ENCODE measurements around the gene PDHA2.

Gene PDHA2

DNA sequence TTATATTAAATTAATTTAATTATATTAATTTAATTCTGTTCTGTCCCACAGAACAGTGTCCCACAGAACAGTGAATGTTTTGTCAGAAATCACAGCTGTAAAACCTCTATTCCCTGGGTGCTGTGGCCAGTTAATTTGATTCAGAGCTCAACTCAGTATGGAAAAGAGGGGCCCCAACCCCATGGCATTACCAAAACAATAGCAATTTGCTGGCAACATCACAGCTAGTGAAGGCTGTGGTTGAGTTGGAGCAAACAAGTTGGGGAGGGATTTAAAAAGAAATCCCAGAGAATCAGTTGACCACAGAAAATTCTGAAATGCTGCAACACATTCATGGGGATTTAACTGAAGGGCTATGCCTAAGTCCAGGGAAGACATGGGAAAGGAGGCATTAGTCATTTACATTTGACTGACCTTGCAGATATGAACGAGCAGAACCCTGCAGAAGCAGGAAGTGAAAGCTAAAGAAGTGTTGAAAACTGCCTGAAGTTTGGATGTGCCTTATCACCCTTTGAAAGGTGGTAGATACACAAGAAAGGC lies 30.1 kb downstream of the PDHA2 start:
- DNase-seq = no peak
- TF ChIP-seq POLR2A (IDR thresholded peaks at IDR 0.05; ENCODE audit: low read length) (no peak), GATA1 (IDR thresholded peaks at IDR 0.05; ENCODE audit: low read depth, low read length) (no peak)

GRCh38 chr4:95877636-95878035 lies 37.7 kb downstream of the PDHA2 start:
- DNase-seq = no peak
- TF ChIP-seq GATA1 (IDR thresholded peaks at IDR 0.05; ENCODE audit: low read depth, low read length) (no peak), POLR2A (IDR thresholded peaks at IDR 0.05; ENCODE audit: low read length) (no peak)

DNA sequence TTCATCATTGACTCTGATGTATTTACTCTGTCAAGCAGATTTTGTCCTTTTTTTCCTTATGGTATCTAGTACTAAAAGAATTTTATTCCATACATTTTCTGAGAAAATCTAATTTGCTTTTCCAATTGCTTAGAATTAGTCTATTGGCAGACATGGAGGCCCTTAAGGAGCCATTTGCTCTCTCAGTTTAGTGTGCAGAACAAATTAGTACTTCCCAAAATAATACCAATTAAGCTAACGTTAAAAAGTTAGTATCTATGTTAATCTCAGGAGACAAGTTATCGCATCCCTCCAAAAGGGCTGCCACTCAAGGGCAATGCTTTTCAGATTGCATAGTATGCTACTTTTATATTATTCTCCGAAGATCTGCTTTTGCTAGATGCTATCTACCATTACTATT lies 47.7 kb downstream of the PDHA2 start:
- DNase-seq = no peak

GRCh38 chr4:95889662-95890061 lies 49.8 kb downstream of the PDHA2 start:
- no peak for TF ChIP-seq POLR2A (IDR thresholded peaks at IDR 0.05; ENCODE audit: low read length)
- DNase-seq = no peak

More for the DNA sequence above, 47.7 kb downstream of the PDHA2 start:
- TF ChIP-seq POLR2A (IDR thresholded peaks at IDR 0.05; ENCODE audit: low read length) (no peak), GATA1 (IDR thresholded peaks at IDR 0.05; ENCODE audit: low read depth, low read length) (no peak)
